Testis (tissue), 5 donors: ENCODE results near the gene DNAJC4. TPM values are rescaled to one million over a fixed set of nuclear protein-coding genes. Genes with fewer than 3 reads are reported as not detected.

Experiments used
- DNase-seq: peaks from one replicate; pipeline ENCODE4 v3.0.0-alpha.2; 2019
- H3K27ac ChIP-seq, 2 donors: fragments of 200-600 bp; sonication (generic); one replicate each; pipeline ENCODE4 v1.5.1; 2019
- H3K27me3 ChIP-seq: fragments of 200-600 bp; sonication (generic); one replicate; pipeline ENCODE4 v1.5.1; 2019
- H3K36me3 ChIP-seq: fragments of 200-600 bp; sonication (generic); one replicate; pipeline ENCODE4 v1.5.1; 2017; ENCODE audit warnings: low read depth; ENCODE audit errors: missing control alignments
- H3K4me1 ChIP-seq: fragments of 200-600 bp; sonication (generic); one replicate; pipeline ENCODE4 v1.5.1; 2019
- H3K4me3 ChIP-seq, 2 donors: fragments of 200-600 bp; sonication (generic); one replicate each; pipeline ENCODE4 v1.5.1; 2017 to 2019
- H3K9me3 ChIP-seq: fragments of 200-600 bp; sonication (generic); one replicate; pipeline ENCODE4 v1.5.1; 2017
- CTCF ChIP-seq, 3 experiments: fragments of 450-650 bp in 2 of 3; fragments of 200-600 bp in 1 of 3; sonication (generic) in 1 of 3; IDR thresholded peaks; one replicate each; pipeline ENCODE4 v1.5.1; 2016 to 2019; ENCODE audit warnings: antibody characterized with exemption in 3 of 3, mild to moderate bottlenecking in 2 of 3, moderate library complexity in 1 of 3
- POLR2A ChIP-seq: fragments of 450-650 bp; IDR thresholded peaks from one replicate; pipeline ENCODE4 v1.6.1; 2017; ENCODE audit warnings: antibody characterized with exemption, mild to moderate bottlenecking, moderate library complexity
- WGBS, 2 donors: methylation state at CpG; one replicate each; pipeline ENCODE4 v1.1.5; 2018; 5-methylcytosine and 5-hydroxymethylcytosine counted together
- intact Hi-C: fragments of 100-400 bp; cut with DNase I; formaldehyde crosslinking; loops from one replicate; pipeline ENCODE4 v1.15.1; 2023; ENCODE audit warnings: low total_unique reads
- long read RNA-seq, 2 donors: transcript quantifications; one replicate each; lab custom pipeline, GENCODE V29; 2026
- polyA plus RNA-seq: library from polyadenylated mRNA; stranded (reverse); fragments of 350-450 nt; fragmentation: Illumina TruSeq; extraction: RNeasy Lipid Tissue Mini Kit (QIAGEN cat#74804); gene quantifications from one replicate; pipeline ENCODE4 v1.2.3, GENCODE V29; 2014; ENCODE audit warnings: low read depth, low replicate concordance; ENCODE audit not compliant: insufficient read depth
- total RNA-seq, 2 donors: library from RNA; depleted of rRNA; stranded (reverse); fragments of >200 nt; gene quantifications; one replicate each; pipeline ENCODE4 v1.2.3, GENCODE V29; 2016

The DNAJC4 gene
- total RNA-seq, result 100 to 1,000 TPM; 105 to 254 TPM
- polyA plus RNA-seq, result 303 TPM
- long read RNA-seq, donor 1, partial matches to known transcripts, result 22 of 27 reads
- long read RNA-seq, donor 1, other reads (novel, unspliced or antisense), result 0 of 27 reads
- long read RNA-seq, donor 2, partial matches to known transcripts, result 12 of 14 reads
- long read RNA-seq, donor 2, other reads (novel, unspliced or antisense), result 0 of 14 reads

- Histone ChIP-seq H3K27ac (peak within 1 kb of the TSS; percentile 85 to 98), H3K36me3 (no peaks in the 10 kb centered on the region), H3K9me3 (no peaks in the 10 kb centered on the region), H3K4me1 (peaks cover 40% of the 10 kb centered on the region), H3K4me3 (peak within 1 kb of the TSS; percentile 73 to 74), H3K27me3 (no peaks in the 10 kb centered on the region)
- intact Hi-C loops, result no loop called here
- peak; percentile 98 for DNase-seq
- 0% methylated on average over 40 to 62 of the region's 62 CpGs for WGBS, 2 donors
- TF ChIP-seq CTCF (IDR thresholded peaks at IDR 0.05), result no peak
- TF ChIP-seq POLR2A, result no peak
Measured at GRCh38 chr11:64230171-64230984, at the start of gene DNAJC4. Gene DNAJC4 (plus strand): TSS chr11:64230548. CDS start chr11:64230855, 307 bp downstream.

- H3K36me3 ChIP-seq, result no peaks in the 10 kb centered on the region
- peak overlapping the region; percentile 67 to 79 for H3K27ac ChIP-seq
- peaks cover 36% of the 10 kb centered on the region for H3K4me1 ChIP-seq
- H3K9me3 ChIP-seq, result no peaks in the 10 kb centered on the region
- intact Hi-C loops, result no loop called here
- TF ChIP-seq POLR2A (no peak), CTCF (IDR thresholded peaks at IDR 0.05) (no peak)
- no peaks in the 10 kb centered on the region for H3K27me3 ChIP-seq
- no peak overlapping the region for H3K4me3 ChIP-seq
- 57 to 64% methylated on average over 5 of the region's 5 CpGs for WGBS, 2 donors
- no peak for DNase-seq
Measured at GRCh38 chr11:64180891-64181290, 49.5 kb upstream of the DNAJC4 start.

- H3K4me1 ChIP-seq, result peaks cover 36% of the 10 kb centered on the region
Measured at GRCh38 chr11:64181506-64182411, 48.6 kb upstream of the DNAJC4 start.

GRCh38 chr11:64183890-64184289, 46.5 kb upstream of the DNAJC4 start:
- Histone ChIP-seq H3K4me3 (no peak overlapping the region), H3K4me1 (peaks cover 36% of the 10 kb centered on the region), H3K27me3 (no peaks in the 10 kb centered on the region), H3K27ac (peak overlapping the region in 1 of 2 donors; percentile 23), H3K36me3 (no peaks in the 10 kb centered on the region), H3K9me3 (no peaks in the 10 kb centered on the region)
- TF ChIP-seq POLR2A (no peak), CTCF (IDR thresholded peaks at IDR 0.05) (no peak)
- 59 to 75% methylated on average over 6 to 7 of the region's 7 CpGs for WGBS, 2 donors
- intact Hi-C loops, result no loop called here
- no peak for DNase-seq

More at GRCh38 chr11:64181506-64182411, 48.6 kb upstream of the DNAJC4 start:
- intact Hi-C loops, result no loop called here
- 35 to 70% methylated on average over 14 to 17 of the region's 17 CpGs for WGBS, 2 donors
- Histone ChIP-seq H3K36me3 (no peaks in the 10 kb centered on the region), H3K4me3 (no peak overlapping the region), H3K27me3 (no peaks in the 10 kb centered on the region), H3K9me3 (no peaks in the 10 kb centered on the region), H3K27ac (peak overlapping the region; percentile 67 to 79)
- TF ChIP-seq POLR2A (peak; percentile 71), CTCF (IDR thresholded peaks at IDR 0.05) (no peak)
- DNase-seq, result peak; percentile 97
